ENCODE measurements around the gene CNGB1. TPM values are rescaled to one million over a fixed set of nuclear protein-coding genes. Genes with fewer than 3 reads are reported as not detected.

CNGB1 gene
- total and polyA plus RNA-seq, 2 of the 13 experiments (the other 11 are each of a cell fraction or from before 2014, with no cell fraction given), result 0.02 to 0.15 TPM

- TF ChIP-seq ZNF597 (CRISPR knock-in tag; IDR thresholded peaks at IDR 0.05), result no peak
- TF ChIP-seq ZNF644 (CRISPR knock-in tag; IDR thresholded peaks at IDR 0.05; ENCODE audit: low read depth), result no peak
- no peak for TF ChIP-seq HES4 (CRISPR knock-in tag; IDR thresholded peaks at IDR 0.05; ENCODE audit: borderline replicate concordance)
- no peak for TF ChIP-seq ZNF335 (CRISPR knock-in tag; IDR thresholded peaks at IDR 0.05)
- TF ChIP-seq PRPF4 (IDR thresholded peaks at IDR 0.05; ENCODE audit: low read depth, low read length, poor library complexity, severe bottlenecking), result no peak
- TF ChIP-seq ARID4A (CRISPR knock-in tag; IDR thresholded peaks at IDR 0.05; ENCODE audit: borderline replicate concordance), result no peak
- TF ChIP-seq CCDC6 (CRISPR knock-in tag; IDR thresholded peaks at IDR 0.05), result no peak
- TF ChIP-seq PLRG1 (conservative IDR thresholded peaks at IDR 0.05), result no peak
- TF ChIP-seq HOXA3 (CRISPR knock-in tag; IDR thresholded peaks at IDR 0.05), result no peak
- TF ChIP-seq ZNF510 (CRISPR knock-in tag; IDR thresholded peaks at IDR 0.05; ENCODE audit: low read depth), result no peak
- 0 out of 2 replicates have a peak, but pooled peaks have one; percentile 28 for TF ChIP-seq RFXANK (CRISPR knock-in tag; IDR thresholded peaks at IDR 0.05)
- TF ChIP-seq ZNF414 (CRISPR knock-in tag; IDR thresholded peaks at IDR 0.05), result 0 out of 2 replicates have a peak, but pooled peaks have one; percentile 29
- TF ChIP-seq ZNF138 (CRISPR knock-in tag; IDR thresholded peaks at IDR 0.05; ENCODE audit: low read depth), result no peak
- no peak for TF ChIP-seq FOXM1 (CRISPR knock-in tag; IDR thresholded peaks at IDR 0.05)
- no peak for TF ChIP-seq NFE2 (CRISPR knock-in tag; IDR thresholded peaks at IDR 0.05)
- TF ChIP-seq SNAPC2 (CRISPR knock-in tag; IDR thresholded peaks at IDR 0.05), result no peak
- TF ChIP-seq ZNF616 (CRISPR knock-in tag; IDR thresholded peaks at IDR 0.05; ENCODE audit: low read depth), result no peak
- no peak for TF ChIP-seq ZNF350 (CRISPR knock-in tag; IDR thresholded peaks at IDR 0.05; ENCODE audit: borderline replicate concordance, low read depth)
- no peak for TF ChIP-seq ZUFSP (CRISPR knock-in tag; IDR thresholded peaks at IDR 0.05; ENCODE audit: borderline replicate concordance)
Observed at GRCh38 chr16:57863434-57864160, 107.3 kb downstream of the CNGB1 start (continued).

Measured in HepG2 (cell line).